ENCODE measurements around the gene PPIL4.

Gene PPIL4

GRCh38 chr6:149493761-149494320 lies 52.0 kb downstream of the PPIL4 start:
- Histone ChIP-seq H3K9ac (ENCODE audit: low read depth, low read length) (no peak overlapping the region), H3K27ac (ENCODE audit: low read length) (no peak overlapping the region), H3K4me1 (ENCODE audit: insufficient read depth, low read length) (no peaks in the 10 kb centered on the region), H3K9me3 (ENCODE audit: insufficient read depth, low read depth, low read length) (no peaks in the 10 kb centered on the region), H3K36me3 (ENCODE audit: insufficient read depth, low read depth, low read length) (no peaks in the 10 kb centered on the region), H3K4me3 (ENCODE audit: low read length) (no peak overlapping the region), H3K27me3 (ENCODE audit: insufficient read depth, low read length) (no peaks in the 10 kb centered on the region)

- Histone ChIP-seq H3K27ac (ENCODE audit: low read length) (no peak overlapping the region), H3K9me3 (ENCODE audit: insufficient read depth, low read depth, low read length) (no peaks in the 10 kb centered on the region), H3K27me3 (ENCODE audit: insufficient read depth, low read length) (no peaks in the 10 kb centered on the region), H3K4me3 (ENCODE audit: low read length) (no peak overlapping the region), H3K4me1 (ENCODE audit: insufficient read depth, low read length) (no peaks in the 10 kb centered on the region), H3K9ac (ENCODE audit: low read depth, low read length) (no peak overlapping the region), H3K36me3 (ENCODE audit: insufficient read depth, low read depth, low read length) (no peaks in the 10 kb centered on the region)
Observed at GRCh38 chr6:149492798-149493343, 53.0 kb downstream of the PPIL4 start.

GRCh38 chr6:149489967-149490366 lies 55.9 kb downstream of the PPIL4 start:
- no peaks in the 10 kb centered on the region for H3K36me3 ChIP-seq (ENCODE audit: insufficient read depth, low read depth, low read length)
- no peaks in the 10 kb centered on the region for H3K9me3 ChIP-seq (ENCODE audit: insufficient read depth, low read depth, low read length)
- no peak overlapping the region for H3K9ac ChIP-seq (ENCODE audit: low read depth, low read length)
- H3K27ac ChIP-seq (ENCODE audit: low read length), result no peak overlapping the region
- no peak overlapping the region for H3K4me3 ChIP-seq (ENCODE audit: low read length)
- no peaks in the 10 kb centered on the region for H3K27me3 ChIP-seq (ENCODE audit: insufficient read depth, low read length)
- H3K4me1 ChIP-seq (ENCODE audit: insufficient read depth, low read length), result no peaks in the 10 kb centered on the region

DNA sequence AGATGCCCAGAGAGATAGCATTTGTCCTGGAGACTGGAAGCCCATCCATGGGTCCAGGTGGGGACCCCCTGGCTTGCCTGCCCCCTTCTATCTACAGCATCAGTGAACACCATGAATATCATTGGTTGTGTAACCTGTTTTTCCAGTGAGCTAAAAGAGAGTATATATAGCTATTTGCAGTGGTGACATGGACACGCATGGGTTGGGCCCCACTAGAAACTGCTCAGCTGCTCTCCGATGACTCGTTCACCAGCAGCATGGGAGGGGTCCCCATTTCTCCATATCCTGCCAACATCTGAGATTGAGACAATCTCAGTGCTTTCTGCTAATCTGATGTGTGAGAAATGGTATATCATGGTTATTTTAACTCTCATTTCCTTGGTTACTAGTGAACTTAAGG lies 57.0 kb downstream of the PPIL4 start:
- Histone ChIP-seq H3K27ac (ENCODE audit: low read length) (no peak overlapping the region), H3K4me1 (ENCODE audit: insufficient read depth, low read length) (no peaks in the 10 kb centered on the region), H3K27me3 (ENCODE audit: insufficient read depth, low read length) (no peaks in the 10 kb centered on the region), H3K4me3 (ENCODE audit: low read length) (no peak overlapping the region), H3K36me3 (ENCODE audit: insufficient read depth, low read depth, low read length) (no peaks in the 10 kb centered on the region), H3K9ac (ENCODE audit: low read depth, low read length) (no peak overlapping the region), H3K9me3 (ENCODE audit: insufficient read depth, low read depth, low read length) (no peaks in the 10 kb centered on the region)

GRCh38 chr6:149487316-149487715 lies 58.5 kb downstream of the PPIL4 start:
- Histone ChIP-seq H3K9ac (ENCODE audit: low read depth, low read length) (no peak overlapping the region), H3K36me3 (ENCODE audit: insufficient read depth, low read depth, low read length) (no peaks in the 10 kb centered on the region), H3K4me3 (ENCODE audit: low read length) (no peak overlapping the region), H3K9me3 (ENCODE audit: insufficient read depth, low read depth, low read length) (no peaks in the 10 kb centered on the region), H3K4me1 (ENCODE audit: insufficient read depth, low read length) (no peaks in the 10 kb centered on the region), H3K27ac (ENCODE audit: low read length) (no peak overlapping the region), H3K27me3 (ENCODE audit: insufficient read depth, low read length) (no peaks in the 10 kb centered on the region)

DNA sequence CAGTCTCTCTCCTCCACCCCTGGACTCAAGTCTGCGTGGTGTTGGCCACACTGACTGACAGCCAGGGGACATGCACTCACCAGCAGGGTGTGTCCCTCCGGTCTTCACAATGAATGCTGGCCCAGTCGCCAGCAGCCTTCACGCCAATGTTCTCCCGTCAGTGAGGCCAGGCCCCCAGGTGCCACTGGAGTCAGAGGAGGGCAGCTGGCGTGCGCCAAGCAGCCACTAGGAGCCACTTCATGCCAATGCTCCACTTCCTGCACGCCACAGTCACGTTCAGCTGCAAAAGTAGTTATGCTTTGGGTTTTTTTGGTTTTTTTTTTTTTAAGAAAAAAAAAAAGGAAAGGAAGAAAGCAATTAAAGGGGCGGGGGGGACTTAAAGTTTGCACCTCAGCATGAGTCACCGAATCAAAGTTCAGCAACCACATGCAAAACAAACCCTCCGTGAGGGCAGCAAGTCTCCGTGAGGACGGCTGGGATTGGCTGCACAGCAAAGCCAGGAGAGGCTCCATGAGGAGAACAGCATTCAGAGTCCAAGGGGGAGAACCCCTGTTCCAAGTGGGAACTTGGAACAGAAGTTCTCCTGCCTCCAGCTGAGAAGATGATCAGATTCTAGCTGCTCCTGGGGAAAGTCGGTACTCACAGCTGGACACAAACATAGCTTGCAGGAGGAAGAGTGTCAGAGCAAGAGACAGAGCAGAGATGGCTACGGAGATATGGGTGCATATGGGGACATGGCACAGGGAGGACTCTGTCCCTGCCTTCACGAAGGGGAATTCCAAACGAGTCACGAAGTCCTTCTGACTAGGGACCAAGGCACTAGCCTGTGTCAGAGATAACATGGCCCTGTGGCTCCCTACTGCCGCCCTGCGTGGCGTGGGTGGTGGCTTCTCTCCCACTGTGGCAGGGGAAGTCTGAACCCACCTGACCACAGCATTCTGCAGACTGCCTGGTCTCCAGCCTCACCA lies 60.8 kb downstream of the PPIL4 start, which contains the start of gene ZC3H12D:
Gene ZC3H12D (minus strand): TSS at position 282 of the 968 bp plus-strand sequence. CDS start 10,471 bp downstream, outside the sequence.
- Histone ChIP-seq H3K36me3 (ENCODE audit: insufficient read depth, low read depth, low read length) (no peaks in the 10 kb centered on the region), H3K4me3 (ENCODE audit: low read length) (no peak within 1 kb of the TSS), H3K9ac (ENCODE audit: low read depth, low read length) (no peak within 1 kb of the TSS), H3K27me3 (ENCODE audit: insufficient read depth, low read length) (no peaks in the 10 kb centered on the region), H3K27ac (ENCODE audit: low read length) (no peak within 1 kb of the TSS), H3K4me1 (ENCODE audit: insufficient read depth, low read length) (no peaks in the 10 kb centered on the region), H3K9me3 (ENCODE audit: insufficient read depth, low read depth, low read length) (no peaks in the 10 kb centered on the region)

DNA sequence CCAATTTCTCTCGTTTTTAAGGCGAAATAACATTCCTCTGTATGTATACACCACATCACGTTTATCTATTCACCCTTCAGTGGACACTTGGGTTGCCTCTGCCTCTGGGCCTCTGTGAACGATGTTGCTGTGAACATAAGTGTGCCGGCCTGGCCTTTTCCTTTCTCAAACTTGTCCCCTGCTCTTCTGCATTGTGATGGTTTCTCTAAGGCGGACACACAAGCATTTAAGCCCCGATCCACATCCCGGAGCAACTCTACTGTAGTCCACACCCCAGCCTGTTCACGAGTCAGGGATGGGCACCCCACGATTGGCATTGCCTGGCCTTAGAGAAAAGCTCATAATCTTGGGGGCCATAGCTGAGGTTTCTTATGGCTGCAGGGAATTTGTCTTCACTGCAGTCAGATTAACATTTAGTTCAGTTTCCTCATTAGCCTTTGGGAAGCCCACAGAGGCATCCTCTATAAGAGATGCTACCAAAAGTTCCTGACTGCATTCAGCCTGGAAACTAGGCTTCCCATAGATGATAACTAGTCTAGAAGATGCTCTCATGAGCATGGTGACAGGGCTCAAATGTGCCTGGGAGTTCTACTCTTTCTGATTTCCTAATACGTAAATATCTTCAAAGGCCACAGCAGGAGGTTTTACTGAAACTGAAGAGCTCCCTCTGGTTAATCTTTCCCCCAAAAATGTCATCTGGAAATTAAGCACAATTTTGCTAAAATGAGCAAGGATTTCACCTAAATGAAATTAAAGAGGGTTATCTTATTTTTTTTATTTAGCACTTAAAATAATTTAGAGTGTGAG lies 61.8 kb downstream of the PPIL4 start:
- H3K4me1 ChIP-seq (ENCODE audit: insufficient read depth, low read length), result no peaks in the 10 kb centered on the region
- no peak overlapping the region for H3K27ac ChIP-seq (ENCODE audit: low read length)
- H3K27me3 ChIP-seq (ENCODE audit: insufficient read depth, low read length), result no peaks in the 10 kb centered on the region
- H3K36me3 ChIP-seq (ENCODE audit: insufficient read depth, low read depth, low read length), result no peaks in the 10 kb centered on the region
- H3K9me3 ChIP-seq (ENCODE audit: insufficient read depth, low read depth, low read length), result no peaks in the 10 kb centered on the region
- no peak overlapping the region for H3K9ac ChIP-seq (ENCODE audit: low read depth, low read length)
- H3K4me3 ChIP-seq (ENCODE audit: low read length), result no peak overlapping the region

GRCh38 chr6:149483334-149483725 lies 62.5 kb downstream of the PPIL4 start:
- H3K9me3 ChIP-seq (ENCODE audit: insufficient read depth, low read depth, low read length), result no peaks in the 10 kb centered on the region
- H3K36me3 ChIP-seq (ENCODE audit: insufficient read depth, low read depth, low read length), result no peaks in the 10 kb centered on the region
- H3K4me3 ChIP-seq (ENCODE audit: low read length), result no peak overlapping the region
- no peaks in the 10 kb centered on the region for H3K27me3 ChIP-seq (ENCODE audit: insufficient read depth, low read length)
- no peaks in the 10 kb centered on the region for H3K4me1 ChIP-seq (ENCODE audit: insufficient read depth, low read length)
- no peak overlapping the region for H3K9ac ChIP-seq (ENCODE audit: low read depth, low read length)
- no peak overlapping the region for H3K27ac ChIP-seq (ENCODE audit: low read length)

DNA sequence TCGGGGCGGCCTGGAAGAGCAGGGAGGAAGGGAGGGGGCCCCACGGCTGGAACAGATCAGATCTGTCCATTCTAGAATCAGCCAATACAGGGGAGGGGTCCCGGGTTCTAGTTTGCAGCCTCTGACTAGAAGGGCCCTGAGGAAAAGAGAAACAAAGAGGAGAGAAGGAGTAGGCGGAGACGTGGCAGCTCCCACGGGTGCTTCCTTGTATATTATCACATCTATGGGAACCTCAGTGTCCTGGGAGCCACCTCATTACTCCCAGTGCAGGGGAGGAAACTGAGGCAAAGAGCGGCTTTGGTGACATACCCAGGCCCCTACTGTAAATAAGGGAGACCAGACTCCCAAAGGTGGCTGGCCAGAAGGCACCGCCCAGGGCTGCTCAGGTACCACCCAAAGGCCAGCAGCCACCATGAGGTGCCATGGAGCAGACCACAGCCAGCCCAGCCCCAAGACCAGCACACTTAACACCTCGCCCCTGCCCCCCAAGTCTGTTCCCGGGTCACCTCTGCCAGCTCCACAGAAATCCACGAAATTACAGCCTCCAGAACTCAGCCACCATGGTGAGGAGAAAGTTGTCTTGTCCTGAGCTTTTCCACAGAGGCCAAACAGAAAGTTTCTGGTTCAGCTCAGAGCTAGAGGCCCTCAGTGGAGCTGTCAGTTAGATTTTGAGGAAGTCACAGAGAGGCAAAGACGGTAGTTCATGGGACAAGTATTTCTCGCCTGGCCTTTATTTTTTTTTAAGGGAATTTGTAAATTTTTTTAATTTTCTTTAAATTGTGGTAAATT lies 63.1 kb downstream of the PPIL4 start:
- H3K27ac ChIP-seq (ENCODE audit: low read length), result no peak overlapping the region
- H3K4me1 ChIP-seq (ENCODE audit: insufficient read depth, low read length), result no peaks in the 10 kb centered on the region
- H3K9ac ChIP-seq (ENCODE audit: low read depth, low read length), result no peak overlapping the region
- no peaks in the 10 kb centered on the region for H3K36me3 ChIP-seq (ENCODE audit: insufficient read depth, low read depth, low read length)
- H3K9me3 ChIP-seq (ENCODE audit: insufficient read depth, low read depth, low read length), result no peaks in the 10 kb centered on the region
- H3K27me3 ChIP-seq (ENCODE audit: insufficient read depth, low read length), result no peaks in the 10 kb centered on the region
- H3K4me3 ChIP-seq (ENCODE audit: low read length), result no peak overlapping the region

DNA sequence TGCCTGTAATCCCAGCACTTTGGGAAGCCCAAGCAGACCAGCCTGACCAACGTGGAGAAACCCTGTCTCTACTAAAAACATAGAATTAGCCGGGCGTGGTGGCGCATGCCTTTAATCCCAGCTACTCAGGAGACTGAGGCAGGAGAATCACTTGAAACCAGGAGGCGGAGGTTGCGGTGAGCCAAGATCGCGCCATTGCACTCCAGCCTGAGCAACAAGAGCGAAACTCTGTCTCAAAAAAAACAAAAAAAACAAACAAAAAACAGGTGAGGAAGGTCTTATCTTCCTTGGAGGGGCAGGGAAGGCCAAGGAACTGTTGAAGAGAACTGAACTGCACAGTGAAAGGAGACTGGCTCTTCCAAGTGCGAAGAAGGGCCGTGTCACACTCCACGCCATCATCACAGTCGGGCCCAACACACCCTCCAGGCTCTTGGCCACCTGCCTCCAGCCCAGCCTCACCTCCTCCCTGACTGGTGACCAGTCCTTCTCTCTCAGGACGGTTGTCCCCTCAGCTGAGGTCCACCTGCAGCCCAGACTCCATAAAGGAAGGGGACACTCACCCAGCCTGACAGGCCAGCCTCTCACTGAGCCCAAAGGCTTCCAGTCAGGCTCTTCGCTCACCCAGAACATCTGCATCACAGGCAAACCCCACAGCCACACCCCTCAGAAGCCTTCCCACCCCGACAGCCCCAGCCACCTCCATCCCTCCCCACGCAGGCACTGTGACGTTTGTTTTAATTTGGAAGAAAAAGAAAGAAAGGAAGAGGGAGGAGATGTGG lies 65.2 kb downstream of the PPIL4 start:
- H3K27ac ChIP-seq (ENCODE audit: low read length), result no peak overlapping the region
- no peaks in the 10 kb centered on the region for H3K27me3 ChIP-seq (ENCODE audit: insufficient read depth, low read length)
- H3K4me1 ChIP-seq (ENCODE audit: insufficient read depth, low read length), result no peaks in the 10 kb centered on the region
- H3K9me3 ChIP-seq (ENCODE audit: insufficient read depth, low read depth, low read length), result no peaks in the 10 kb centered on the region
- no peak overlapping the region for H3K4me3 ChIP-seq (ENCODE audit: low read length)
- no peaks in the 10 kb centered on the region for H3K36me3 ChIP-seq (ENCODE audit: insufficient read depth, low read depth, low read length)
- H3K9ac ChIP-seq (ENCODE audit: low read depth, low read length), result no peak overlapping the region
